Measurements from ENCODE around the gene SLC15A4.
"Not testable (repeated sequence)": the region's sequence is repeated elsewhere in the genome, so short reads cannot be mapped to it uniquely, and the experiment has no call there.

Gene SLC15A4

DNA sequence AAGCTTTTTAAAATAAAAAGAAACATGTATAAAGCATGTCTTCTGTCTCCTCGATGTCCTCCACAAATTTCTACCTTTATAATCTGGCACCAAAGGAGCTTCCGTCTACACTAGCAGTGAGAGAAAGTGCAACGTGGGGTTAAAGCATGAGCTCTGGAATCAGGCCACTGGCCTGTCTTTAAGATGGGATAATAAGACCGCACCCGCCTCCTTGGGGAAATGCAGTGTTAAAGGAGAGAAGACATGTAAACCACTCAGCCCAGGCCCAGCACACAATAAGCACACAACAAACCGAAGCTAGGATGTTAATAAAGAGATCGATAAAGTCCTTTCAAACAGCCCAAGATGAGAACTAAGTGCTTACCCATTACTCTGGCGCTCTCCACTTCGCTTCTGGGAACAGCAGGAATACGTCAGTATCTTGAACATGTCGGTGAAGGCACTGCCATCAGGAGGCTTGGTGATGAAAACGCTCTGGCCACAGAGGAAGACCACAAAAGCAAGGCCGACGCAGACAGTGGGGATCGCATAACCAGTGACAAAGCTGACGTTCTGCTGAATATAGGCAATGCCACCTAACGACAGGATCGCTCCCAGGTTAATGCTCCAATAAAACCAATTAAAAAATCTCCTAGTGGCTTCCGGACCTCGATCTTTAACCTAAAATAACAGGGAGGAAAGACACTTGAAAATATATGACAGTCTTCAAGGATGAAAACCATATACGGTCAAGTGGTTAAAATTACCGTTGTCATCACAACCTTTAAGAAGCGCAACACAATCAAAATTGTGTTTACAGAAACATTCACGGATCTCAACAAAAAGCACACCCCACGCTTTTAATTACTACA lies 9.1 kb downstream of the SLC15A4 start:
- 94% methylated on average over 25 of the region's 25 CpGs for WGBS, 2 experiments
- no peaks in the 10 kb centered on the region for H3K27me3 ChIP-seq (ENCODE audit: control insufficient read depth, insufficient read depth, low read length, poor library complexity, severe bottlenecking)
- no peaks in the 10 kb centered on the region for H3K9me3 ChIP-seq (ENCODE audit: control insufficient read depth, low read length)
- peaks cover 15% of the 10 kb centered on the region for H3K4me1 ChIP-seq (ENCODE audit: control insufficient read depth, insufficient read depth, low read length)
- H3K36me3 ChIP-seq (ENCODE audit: control insufficient read depth, insufficient read depth, low read length), result peaks cover 9% of the 10 kb centered on the region
- H3K27ac ChIP-seq (ENCODE audit: insufficient read depth, low read depth, low read length, poor library complexity, severe bottlenecking), result no peak overlapping the region
- H3K4me3 ChIP-seq (ENCODE audit: insufficient read depth, low read depth, low read length), result no peak overlapping the region

DNA sequence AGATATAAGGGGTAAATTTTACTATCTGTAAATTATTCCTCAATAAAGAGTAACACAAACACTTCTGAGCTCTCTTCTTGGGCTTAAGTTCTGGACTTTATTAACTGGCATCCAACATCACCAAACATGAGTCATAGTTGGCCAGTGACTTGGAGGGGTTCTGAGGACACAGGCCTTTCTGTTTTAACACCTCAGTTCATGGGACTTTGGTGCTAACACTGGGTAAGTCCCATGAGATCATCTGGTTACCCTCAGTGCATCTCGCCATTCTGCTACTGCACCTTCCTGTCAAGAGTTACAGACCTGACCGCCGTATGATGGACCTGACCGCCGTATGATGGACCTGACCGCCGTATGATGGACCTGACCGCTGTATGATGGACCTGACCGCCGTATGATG lies 9.9 kb downstream of the SLC15A4 start:
- H3K36me3 ChIP-seq (ENCODE audit: control insufficient read depth, insufficient read depth, low read length), result peaks cover 9% of the 10 kb centered on the region
- WGBS, 2 experiments, result 76% methylated on average over 10 of the region's 10 CpGs
- H3K4me3 ChIP-seq (ENCODE audit: insufficient read depth, low read depth, low read length), result no peak overlapping the region
- peaks cover 13% of the 10 kb centered on the region for H3K4me1 ChIP-seq (ENCODE audit: control insufficient read depth, insufficient read depth, low read length)
- no peak overlapping the region for H3K27ac ChIP-seq (ENCODE audit: insufficient read depth, low read depth, low read length, poor library complexity, severe bottlenecking)
- H3K9me3 ChIP-seq (ENCODE audit: control insufficient read depth, low read length), result no peaks in the 10 kb centered on the region
- H3K27me3 ChIP-seq (ENCODE audit: control insufficient read depth, insufficient read depth, low read length, poor library complexity, severe bottlenecking), result no peaks in the 10 kb centered on the region

DNA sequence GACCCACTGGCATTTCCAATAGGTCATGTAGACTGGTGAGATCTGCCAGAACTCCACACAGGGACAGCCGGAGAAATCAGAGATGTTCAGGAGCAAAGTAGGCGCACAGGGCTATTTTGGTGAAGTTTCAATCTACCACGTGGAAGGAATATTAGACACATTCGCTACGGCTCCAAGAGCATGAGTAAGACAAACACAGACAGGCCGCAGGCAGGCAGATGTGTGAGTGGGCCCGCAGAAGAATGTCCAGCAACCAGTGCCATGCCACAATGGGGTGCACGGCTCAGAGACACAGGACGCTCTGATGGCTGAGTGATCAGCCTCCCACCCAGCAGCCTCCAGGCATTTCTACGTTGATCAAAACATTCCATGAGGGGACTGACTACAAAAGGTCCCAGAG lies 10.4 kb downstream of the SLC15A4 start:
- H3K36me3 ChIP-seq (ENCODE audit: control insufficient read depth, insufficient read depth, low read length), result peaks cover 9% of the 10 kb centered on the region
- H3K27me3 ChIP-seq (ENCODE audit: control insufficient read depth, insufficient read depth, low read length, poor library complexity, severe bottlenecking), result no peaks in the 10 kb centered on the region
- H3K9me3 ChIP-seq (ENCODE audit: control insufficient read depth, low read length), result no peaks in the 10 kb centered on the region
- H3K4me3 ChIP-seq (ENCODE audit: insufficient read depth, low read depth, low read length), result no peak overlapping the region
- H3K4me1 ChIP-seq (ENCODE audit: control insufficient read depth, insufficient read depth, low read length), result peaks cover 13% of the 10 kb centered on the region
- no peak overlapping the region for H3K27ac ChIP-seq (ENCODE audit: insufficient read depth, low read depth, low read length, poor library complexity, severe bottlenecking)
- 95 to 97% methylated on average over 10 of the region's 10 CpGs for WGBS, 2 experiments

DNA sequence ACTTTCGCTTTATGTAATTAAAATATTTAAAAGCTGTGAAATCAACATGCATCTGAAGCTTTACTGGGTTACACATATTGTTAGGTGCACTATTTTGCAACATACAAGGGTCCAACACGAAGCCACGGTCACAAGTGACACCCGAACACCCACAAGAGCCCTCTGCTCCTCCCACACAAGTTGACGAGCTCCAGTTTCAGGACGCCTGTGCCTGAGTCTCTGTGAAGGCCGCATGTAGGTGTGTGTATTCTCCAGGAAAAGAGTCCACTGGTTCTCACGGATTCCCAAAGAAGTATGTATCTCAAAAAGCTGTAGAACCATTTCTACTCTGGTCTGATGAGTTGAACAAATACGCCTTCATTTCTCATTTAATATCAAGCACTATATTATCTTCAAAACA lies 12.0 kb downstream of the SLC15A4 start:
- Histone ChIP-seq H3K4me3 (ENCODE audit: insufficient read depth, low read depth, low read length) (no peak overlapping the region), H3K27me3 (ENCODE audit: control insufficient read depth, insufficient read depth, low read length, poor library complexity, severe bottlenecking) (no peaks in the 10 kb centered on the region), H3K27ac (ENCODE audit: insufficient read depth, low read depth, low read length, poor library complexity, severe bottlenecking) (no peak overlapping the region), H3K4me1 (ENCODE audit: control insufficient read depth, insufficient read depth, low read length) (peaks cover 13% of the 10 kb centered on the region), H3K9me3 (ENCODE audit: control insufficient read depth, low read length) (no peaks in the 10 kb centered on the region), H3K36me3 (ENCODE audit: control insufficient read depth, insufficient read depth, low read length) (peaks cover 9% of the 10 kb centered on the region)
- 89 to 95% methylated on average over 9 of the region's 9 CpGs for WGBS, 2 experiments

DNA sequence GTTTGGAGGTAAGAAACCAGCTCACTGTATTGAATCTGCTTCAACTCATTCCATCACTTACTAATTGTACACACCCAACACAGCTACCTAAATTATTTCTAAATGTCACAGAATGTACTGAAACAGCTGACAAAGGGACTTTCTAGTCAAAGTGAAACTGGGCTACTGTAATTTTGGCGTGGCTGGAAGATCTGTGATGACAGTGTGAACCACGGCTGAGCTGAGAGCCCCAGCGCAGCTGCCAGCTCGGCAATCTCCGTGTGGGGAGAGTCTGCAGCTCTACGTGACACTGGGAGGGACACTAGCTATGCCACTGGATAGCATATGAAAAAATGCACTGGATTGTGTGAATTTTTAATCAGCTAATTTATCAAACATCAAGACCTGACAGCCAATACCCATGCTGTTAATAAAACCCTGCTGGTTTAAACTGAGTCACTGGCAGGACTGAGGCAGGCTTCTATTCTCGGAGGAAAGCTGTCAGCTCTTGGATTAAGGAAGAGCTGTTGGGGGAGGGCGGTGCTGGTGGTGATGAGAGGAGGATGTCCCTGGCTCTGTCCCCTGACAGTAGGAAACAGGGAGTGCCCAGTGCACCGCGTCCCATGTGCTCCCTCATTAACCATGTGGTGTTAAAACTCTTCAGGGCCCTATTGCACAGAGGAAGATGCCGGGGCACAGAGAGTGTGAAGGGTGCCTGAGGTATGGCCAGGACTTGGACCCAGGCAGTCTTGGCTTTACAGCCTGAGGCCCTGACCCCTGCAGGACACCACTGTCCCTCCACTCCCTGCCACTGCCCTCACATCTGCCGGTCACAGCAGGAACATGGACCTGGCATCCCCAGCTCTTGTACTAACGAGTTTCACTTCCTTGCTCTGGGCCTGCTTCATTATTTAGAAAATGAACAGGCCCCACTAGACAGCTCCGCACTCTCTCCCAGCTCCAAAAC lies 13.3 kb downstream of the SLC15A4 start:
- H3K9me3 ChIP-seq (ENCODE audit: control insufficient read depth, low read length), result no peaks in the 10 kb centered on the region
- peaks cover 13% of the 10 kb centered on the region for H3K4me1 ChIP-seq (ENCODE audit: control insufficient read depth, insufficient read depth, low read length)
- no peak overlapping the region for H3K4me3 ChIP-seq (ENCODE audit: insufficient read depth, low read depth, low read length)
- no peaks in the 10 kb centered on the region for H3K27me3 ChIP-seq (ENCODE audit: control insufficient read depth, insufficient read depth, low read length, poor library complexity, severe bottlenecking)
- H3K27ac ChIP-seq (ENCODE audit: insufficient read depth, low read depth, low read length, poor library complexity, severe bottlenecking), result no peak overlapping the region
- peaks cover 9% of the 10 kb centered on the region for H3K36me3 ChIP-seq (ENCODE audit: control insufficient read depth, insufficient read depth, low read length)
- WGBS, 2 experiments, result 72 to 74% methylated on average over 14 of the region's 14 CpGs

DNA sequence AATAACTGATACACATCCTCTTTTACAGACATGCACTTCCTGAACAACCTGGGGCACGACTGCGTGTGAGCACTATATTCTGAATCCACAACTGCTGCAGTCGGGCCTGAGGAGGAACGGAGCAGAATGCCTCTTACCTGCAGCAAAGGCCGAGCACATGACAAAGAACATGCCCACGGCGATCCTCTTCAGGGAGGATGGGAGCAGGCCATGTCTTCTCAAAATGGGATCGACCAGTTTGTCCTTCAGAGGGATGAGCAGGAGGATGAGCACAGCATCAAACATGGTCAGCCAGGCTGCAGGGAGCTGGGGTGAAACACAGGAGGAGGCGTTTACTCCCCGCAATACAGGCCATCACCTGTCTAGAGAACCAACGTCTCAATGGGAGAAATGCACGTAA lies 15.1 kb downstream of the SLC15A4 start:
- WGBS, 2 experiments, result 86 to 88% methylated on average over 12 of the region's 12 CpGs
- no peak overlapping the region for H3K4me3 ChIP-seq (ENCODE audit: insufficient read depth, low read depth, low read length)
- no peak overlapping the region for H3K27ac ChIP-seq (ENCODE audit: insufficient read depth, low read depth, low read length, poor library complexity, severe bottlenecking)
- H3K36me3 ChIP-seq (ENCODE audit: control insufficient read depth, insufficient read depth, low read length), result no peaks in the 10 kb centered on the region
- no peaks in the 10 kb centered on the region for H3K9me3 ChIP-seq (ENCODE audit: control insufficient read depth, low read length)
- no peaks in the 10 kb centered on the region for H3K27me3 ChIP-seq (ENCODE audit: control insufficient read depth, insufficient read depth, low read length, poor library complexity, severe bottlenecking)
- peaks cover 13% of the 10 kb centered on the region for H3K4me1 ChIP-seq (ENCODE audit: control insufficient read depth, insufficient read depth, low read length)

DNA sequence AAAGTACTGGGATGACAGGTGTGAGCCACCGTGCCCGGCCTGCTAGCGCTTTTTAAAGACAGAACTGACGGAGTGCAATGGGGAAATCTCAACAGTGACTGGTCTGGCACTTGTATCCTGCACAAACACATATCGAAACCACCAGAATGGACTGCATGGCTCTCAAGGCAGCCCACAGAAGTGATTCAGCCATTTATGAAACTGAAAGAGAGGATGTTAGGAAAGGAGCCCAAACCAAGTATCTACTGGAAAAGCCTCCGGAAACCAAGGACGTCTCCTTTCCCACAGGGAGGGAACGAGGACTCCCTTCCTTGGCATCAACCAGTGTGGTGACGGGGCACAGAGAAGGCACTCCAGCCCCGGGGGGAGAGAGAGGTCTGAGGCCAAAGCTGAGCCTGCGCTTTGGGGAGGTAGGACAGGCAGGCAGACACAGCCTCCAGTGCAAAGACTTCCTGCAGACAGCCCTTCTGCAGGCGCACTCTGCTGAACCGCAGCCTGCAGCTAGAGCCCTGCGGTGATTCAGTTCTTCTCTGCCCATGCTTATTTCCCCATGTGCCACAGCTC lies 16.5 kb downstream of the SLC15A4 start:
- Histone ChIP-seq H3K9me3 (ENCODE audit: control insufficient read depth, low read length) (no peaks in the 10 kb centered on the region), H3K27ac (ENCODE audit: insufficient read depth, low read depth, low read length, poor library complexity, severe bottlenecking) (no peak overlapping the region), H3K4me1 (ENCODE audit: control insufficient read depth, insufficient read depth, low read length) (peaks cover 16% of the 10 kb centered on the region), H3K4me3 (ENCODE audit: insufficient read depth, low read depth, low read length) (no peak overlapping the region), H3K36me3 (ENCODE audit: control insufficient read depth, insufficient read depth, low read length) (peaks cover 3% of the 10 kb centered on the region), H3K27me3 (ENCODE audit: control insufficient read depth, insufficient read depth, low read length, poor library complexity, severe bottlenecking) (no peaks in the 10 kb centered on the region)
- 94 to 96% methylated on average over 14 of the region's 14 CpGs for WGBS, 2 experiments

DNA sequence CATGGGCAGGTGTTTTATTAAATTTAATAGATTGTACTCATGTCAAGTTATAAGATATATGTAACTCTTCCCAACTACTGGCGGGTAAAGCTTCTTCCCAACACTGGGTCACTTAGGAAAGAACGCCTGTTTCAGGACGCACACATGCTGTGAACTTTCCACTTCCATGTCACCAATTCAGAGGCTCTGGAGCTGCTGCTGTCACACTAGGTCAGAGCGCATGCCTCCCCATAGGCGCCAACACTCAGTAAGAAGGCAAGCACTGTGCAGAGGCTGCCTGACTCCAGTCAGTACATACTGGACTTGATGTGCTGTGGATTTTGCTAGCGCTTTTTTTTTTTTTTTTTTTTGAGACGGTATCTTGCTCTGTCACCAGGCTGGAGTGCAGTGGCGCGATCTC lies 17.2 kb downstream of the SLC15A4 start:
- H3K9me3 ChIP-seq (ENCODE audit: control insufficient read depth, low read length), result no peaks in the 10 kb centered on the region
- peaks cover 15% of the 10 kb centered on the region for H3K4me1 ChIP-seq (ENCODE audit: control insufficient read depth, insufficient read depth, low read length)
- H3K36me3 ChIP-seq (ENCODE audit: control insufficient read depth, insufficient read depth, low read length), result peaks cover 3% of the 10 kb centered on the region
- no peak overlapping the region for H3K4me3 ChIP-seq (ENCODE audit: insufficient read depth, low read depth, low read length)
- no peak overlapping the region for H3K27ac ChIP-seq (ENCODE audit: insufficient read depth, low read depth, low read length, poor library complexity, severe bottlenecking)
- WGBS, 2 experiments, result 83 to 86% methylated on average over 9 of the region's 9 CpGs
- H3K27me3 ChIP-seq (ENCODE audit: control insufficient read depth, insufficient read depth, low read length, poor library complexity, severe bottlenecking), result no peaks in the 10 kb centered on the region

DNA sequence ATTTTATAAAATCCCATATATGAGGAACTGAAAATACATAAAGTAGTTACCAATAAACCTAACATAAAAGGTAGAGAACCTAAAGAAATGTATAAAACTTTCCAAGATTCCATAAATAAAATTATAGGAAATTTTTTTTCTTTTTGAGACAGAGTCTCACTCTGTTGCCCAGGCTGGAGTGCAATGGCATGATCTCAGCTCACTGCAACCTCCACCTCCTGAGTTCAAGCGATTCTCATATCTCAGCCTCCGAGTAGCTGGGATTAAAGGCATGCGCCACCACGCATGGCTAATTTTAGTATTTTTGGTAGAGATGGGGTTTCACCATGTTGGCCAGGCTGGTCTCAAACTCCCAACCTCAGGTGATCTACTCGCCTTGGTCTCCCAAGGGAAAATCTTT lies 18.4 kb downstream of the SLC15A4 start:
- not testable (repeated sequence) for H3K4me1 ChIP-seq (ENCODE audit: control insufficient read depth, insufficient read depth, low read length); H3K4me3 ChIP-seq (ENCODE audit: insufficient read depth, low read depth, low read length); H3K27ac ChIP-seq (ENCODE audit: insufficient read depth, low read depth, low read length, poor library complexity, severe bottlenecking); H3K27me3 ChIP-seq (ENCODE audit: control insufficient read depth, insufficient read depth, low read length, poor library complexity, severe bottlenecking); H3K36me3 ChIP-seq (ENCODE audit: control insufficient read depth, insufficient read depth, low read length); H3K9me3 ChIP-seq (ENCODE audit: control insufficient read depth, low read length)
- 95 to 96% methylated on average over 4 to 5 of the region's 5 CpGs for WGBS, 2 experiments

DNA sequence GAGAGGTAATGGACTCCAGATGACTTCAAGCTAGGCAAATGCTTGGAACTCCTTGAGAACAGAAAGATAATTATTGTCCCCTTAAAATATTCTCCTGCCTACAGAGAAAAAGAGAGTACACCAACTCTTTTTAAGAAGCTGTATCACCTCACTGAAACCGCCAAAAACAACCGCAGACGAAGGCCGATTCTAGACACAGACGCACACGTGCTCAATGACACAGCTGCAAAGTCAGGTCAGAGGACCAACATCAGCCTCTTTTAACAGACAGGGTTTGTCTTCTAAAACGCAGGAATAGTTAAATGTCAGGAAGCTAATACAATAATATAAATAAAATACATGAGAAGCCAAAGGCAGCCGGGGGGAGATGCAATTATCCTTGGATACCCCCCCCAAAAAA lies 19.0 kb downstream of the SLC15A4 start:
- WGBS, 2 experiments, result 91 to 98% methylated on average over 7 of the region's 8 CpGs
- Histone ChIP-seq H3K27me3 (ENCODE audit: control insufficient read depth, insufficient read depth, low read length, poor library complexity, severe bottlenecking) (no peaks in the 10 kb centered on the region), H3K4me3 (ENCODE audit: insufficient read depth, low read depth, low read length) (no peak overlapping the region), H3K4me1 (ENCODE audit: control insufficient read depth, insufficient read depth, low read length) (peaks cover 3% of the 10 kb centered on the region), H3K36me3 (ENCODE audit: control insufficient read depth, insufficient read depth, low read length) (peaks cover 9% of the 10 kb centered on the region), H3K27ac (ENCODE audit: insufficient read depth, low read depth, low read length, poor library complexity, severe bottlenecking) (no peak overlapping the region), H3K9me3 (ENCODE audit: control insufficient read depth, low read length) (no peaks in the 10 kb centered on the region)
